GM13976 (cell line): Measurements from ENCODE around the gene MRPS6.

Source experiments
- DNase-seq: peaks from one replicate; pipeline ENCODE4 v3.0.0; 2012; ENCODE audit warnings: low spot score
- CTCF ChIP-seq: IDR thresholded peaks from 2 replicates; pipeline ENCODE4 v1.5.1; 2012; ENCODE audit warnings: borderline replicate concordance, mild to moderate bottlenecking; ENCODE audit not compliant: insufficient read depth; ENCODE audit errors: extremely low read depth, missing control alignments, control extremely low read depth
- in situ Hi-C: fragments of 300-500 bp; cut with MboI; formaldehyde crosslinking; loops from one replicate; pipeline ENCODE4 v1.12.0; 2022; ENCODE audit warnings: low sequenced_read_pairs, mixed read lengths, inconsistent platforms; ENCODE audit not compliant: unreplicated experiment

The MRPS6 gene

GRCh38 chr21:34116569-34116968, 43.2 kb downstream of the MRPS6 start:
- TF ChIP-seq CTCF: no peak

GRCh38 chr21:34120867-34121266, 47.5 kb downstream of the MRPS6 start:
- TF ChIP-seq CTCF: no peak
- DNase-seq: no peak
- in situ Hi-C loops: no loop called here

More at GRCh38 chr21:34116569-34116968, 43.2 kb downstream of the MRPS6 start:
- no peak for DNase-seq
- in situ Hi-C loops: no loop called here

- in situ Hi-C loops: no loop called here
- TF ChIP-seq CTCF: no peak
- DNase-seq: no peak
Measured at GRCh38 chr21:34122047-34122446, 48.7 kb downstream of the MRPS6 start.

- no peak for TF ChIP-seq CTCF
- in situ Hi-C loops: no loop called here
- no peak for DNase-seq
Measured at GRCh38 chr21:34123609-34124008, 50.2 kb downstream of the MRPS6 start.

- in situ Hi-C loops: no loop called here
- no peak for TF ChIP-seq CTCF
- DNase-seq: no peak
Measured at GRCh38 chr21:34126269-34126668, 52.9 kb downstream of the MRPS6 start.

- in situ Hi-C loops: no loop called here
- DNase-seq: no peak
- TF ChIP-seq CTCF: no peak
Measured at GRCh38 chr21:34126691-34127090, 53.3 kb downstream of the MRPS6 start.

- no peak for DNase-seq
Measured at GRCh38 chr21:34128124-34128523, 54.7 kb downstream of the MRPS6 start.

More at GRCh38 chr21:34128124-34128523, 54.7 kb downstream of the MRPS6 start:
- in situ Hi-C loops: no loop called here
- TF ChIP-seq CTCF: no peak
